SK-N-SH treated with all-trans-retinoic acid at 6 μM for 48 hours (cell line): ENCODE results near the gene ALX4.

ENCODE experiments used
- CSDC2 ChIP-seq: fragments of 250-450 bp; sonication (Bioruptor Pico); IDR thresholded peaks from 2 replicates; pipeline ENCODE4 v1.5.0; 2020; ENCODE audit warnings: mild to moderate bottlenecking, moderate library complexity
- CSRNP3 ChIP-seq: fragments of 250-450 bp; sonication (Bioruptor Pico); IDR thresholded peaks from 2 replicates; pipeline ENCODE4 v1.5.1; 2021; ENCODE audit warnings: mild to moderate bottlenecking, moderate library complexity
- ESRRG ChIP-seq: fragments of 250-450 bp; sonication (Bioruptor Pico); IDR thresholded peaks from 2 replicates; pipeline ENCODE4 v1.6.1; 2021; ENCODE audit warnings: mild to moderate bottlenecking
- OSR1 ChIP-seq: fragments of 250-450 bp; sonication (Bioruptor Pico); IDR thresholded peaks from 2 replicates; pipeline ENCODE4 v1.8.0; 2022; ENCODE audit warnings: moderate library complexity, mild to moderate bottlenecking, inconsistent platforms
- PATZ1 ChIP-seq: fragments of 250-450 bp; sonication (Bioruptor Pico); IDR thresholded peaks from 2 replicates; pipeline ENCODE4 v1.8.0; 2020; ENCODE audit warnings: mild to moderate bottlenecking, moderate library complexity, borderline replicate concordance
- RARB ChIP-seq: fragments of 250-450 bp; sonication (Bioruptor Pico); IDR thresholded peaks from 2 replicates; pipeline ENCODE4 v1.8.0; 2021; ENCODE audit warnings: mild to moderate bottlenecking, moderate library complexity
- SNAI2 ChIP-seq: fragments of 250-450 bp; sonication (Bioruptor Pico); IDR thresholded peaks from 2 replicates; pipeline ENCODE4 v1.5.0; 2020; ENCODE audit warnings: mild to moderate bottlenecking, moderate library complexity
- ZC3H10 ChIP-seq: fragments of 250-450 bp; sonication (Bioruptor Pico); IDR thresholded peaks from 2 replicates; pipeline ENCODE4 v1.5.1; 2021; ENCODE audit warnings: mild to moderate bottlenecking, moderate library complexity
- ZFP30 ChIP-seq: fragments of 450-650 bp; formaldehyde crosslinking; IDR thresholded peaks from 2 replicates; pipeline ENCODE4 v1.5.0; 2022; ENCODE audit warnings: mild to moderate bottlenecking, moderate library complexity
- ZNF70 ChIP-seq: fragments of 450-650 bp; formaldehyde crosslinking; IDR thresholded peaks from 2 replicates; pipeline ENCODE4 v1.5.0; 2020; ENCODE audit warnings: mild to moderate bottlenecking, moderate library complexity
- ZNF8 ChIP-seq: fragments of 450-650 bp; formaldehyde crosslinking; IDR thresholded peaks from 2 replicates; pipeline ENCODE4 v1.5.0; 2020; ENCODE audit warnings: mild to moderate bottlenecking, moderate library complexity
- TF ChIP-seq, protein P1 (sequence below): fragments of 250-450 bp; sonication (Bioruptor Pico); IDR thresholded peaks from 2 replicates; pipeline ENCODE4 v1.5.0; 2020; ENCODE audit warnings: mild to moderate bottlenecking, moderate library complexity

DNA sequence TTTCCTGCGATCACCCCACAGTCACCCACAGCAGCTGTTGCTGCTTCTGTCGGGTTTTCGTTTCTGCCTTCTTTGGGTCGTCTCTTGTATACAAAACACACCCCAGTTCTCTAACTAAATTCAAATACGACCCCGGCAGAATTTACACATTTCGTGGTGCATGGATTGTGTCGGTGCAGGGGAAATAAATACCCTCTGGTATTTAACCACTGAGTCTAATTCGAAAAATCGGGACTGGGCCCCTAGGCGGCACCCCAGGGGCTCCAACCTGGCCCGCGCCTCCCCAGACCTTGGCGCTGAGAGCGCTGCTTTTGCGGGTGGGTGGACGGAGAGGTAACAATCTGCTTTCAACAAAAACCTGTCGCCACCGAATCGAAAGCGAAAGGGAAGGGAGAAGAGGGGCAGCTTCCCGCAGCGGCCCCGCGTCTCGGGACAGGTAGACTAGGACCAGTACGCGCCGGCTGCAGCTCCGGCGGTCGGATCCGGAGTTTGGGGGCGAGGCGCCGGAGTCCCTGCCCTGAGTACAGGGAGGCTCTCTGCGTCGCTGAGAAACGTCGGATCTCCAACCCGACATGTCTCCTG, 4.4 kb downstream of the ALX4 start:
- TF ChIP-seq ZFP30 (CRISPR knock-in tag): no peak
- no peak for TF ChIP-seq ESRRG
- no peak for TF ChIP-seq SNAI2 (CRISPR knock-in tag)
- no peak for TF ChIP-seq ZNF70 (CRISPR knock-in tag)
- TF ChIP-seq ZC3H10 (CRISPR knock-in tag): no peak
- TF ChIP-seq RARB (CRISPR knock-in tag): no peak
- TF ChIP-seq CSRNP3 (CRISPR knock-in tag): no peak
- TF ChIP-seq ZNF8: no peak
- TF ChIP-seq CSDC2: no peak
- TF ChIP-seq, protein P1, sequence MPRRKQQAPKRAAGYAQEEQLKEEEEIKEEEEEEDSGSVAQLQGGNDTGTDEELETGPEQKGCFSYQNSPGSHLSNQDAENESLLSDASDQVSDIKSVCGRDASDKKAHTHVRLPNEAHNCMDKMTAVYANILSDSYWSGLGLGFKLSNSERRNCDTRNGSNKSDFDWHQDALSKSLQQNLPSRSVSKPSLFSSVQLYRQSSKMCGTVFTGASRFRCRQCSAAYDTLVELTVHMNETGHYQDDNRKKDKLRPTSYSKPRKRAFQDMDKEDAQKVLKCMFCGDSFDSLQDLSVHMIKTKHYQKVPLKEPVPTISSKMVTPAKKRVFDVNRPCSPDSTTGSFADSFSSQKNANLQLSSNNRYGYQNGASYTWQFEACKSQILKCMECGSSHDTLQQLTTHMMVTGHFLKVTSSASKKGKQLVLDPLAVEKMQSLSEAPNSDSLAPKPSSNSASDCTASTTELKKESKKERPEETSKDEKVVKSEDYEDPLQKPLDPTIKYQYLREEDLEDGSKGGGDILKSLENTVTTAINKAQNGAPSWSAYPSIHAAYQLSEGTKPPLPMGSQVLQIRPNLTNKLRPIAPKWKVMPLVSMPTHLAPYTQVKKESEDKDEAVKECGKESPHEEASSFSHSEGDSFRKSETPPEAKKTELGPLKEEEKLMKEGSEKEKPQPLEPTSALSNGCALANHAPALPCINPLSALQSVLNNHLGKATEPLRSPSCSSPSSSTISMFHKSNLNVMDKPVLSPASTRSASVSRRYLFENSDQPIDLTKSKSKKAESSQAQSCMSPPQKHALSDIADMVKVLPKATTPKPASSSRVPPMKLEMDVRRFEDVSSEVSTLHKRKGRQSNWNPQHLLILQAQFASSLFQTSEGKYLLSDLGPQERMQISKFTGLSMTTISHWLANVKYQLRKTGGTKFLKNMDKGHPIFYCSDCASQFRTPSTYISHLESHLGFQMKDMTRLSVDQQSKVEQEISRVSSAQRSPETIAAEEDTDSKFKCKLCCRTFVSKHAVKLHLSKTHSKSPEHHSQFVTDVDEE: no peak
- no peak for TF ChIP-seq PATZ1 (CRISPR knock-in tag)
- TF ChIP-seq OSR1 (CRISPR knock-in tag): no peak
